Mesenchymal stem cell (in vitro differentiated cells and primary cell): ENCODE results near the gene ZNF358.
A peak's percentile ranks its signal among the peaks of the same experiment; 100 is the strongest.

Experiments
- DNase-seq: peaks from one replicate; pipeline ENCODE4 v3.0.0-alpha.2; 2013
- H2AFZ ChIP-seq: one replicate; pipeline ENCODE4 v1.6.1; 2013; ENCODE audit warnings: low read depth, mild to moderate bottlenecking, control low read depth, inconsistent platforms, low read length, moderate library complexity
- H2AK5ac ChIP-seq: 2 replicates; pipeline ENCODE4 v1.6.1; 2013; ENCODE audit warnings: low read length, moderate library complexity, mild to moderate bottlenecking, inconsistent platforms; ENCODE audit not compliant: severe bottlenecking
- H2BK120ac ChIP-seq: one replicate; pipeline ENCODE4 v1.6.1; 2013; ENCODE audit warnings: low read depth, mild to moderate bottlenecking, inconsistent platforms, low read length, moderate library complexity
- H2BK12ac ChIP-seq, 2 experiments: one replicate each; pipeline ENCODE4 v1.6.1; 2013; ENCODE audit warnings: inconsistent platforms in 2 of 2, low read length in 2 of 2, mild to moderate bottlenecking in 2 of 2, moderate library complexity in 2 of 2, control low read depth in 1 of 2
- H2BK15ac ChIP-seq: one replicate; pipeline ENCODE4 v1.6.1; 2013; ENCODE audit warnings: mild to moderate bottlenecking, low read depth, inconsistent platforms; ENCODE audit not compliant: poor library complexity, severe bottlenecking
- H2BK5ac ChIP-seq: 2 replicates; pipeline ENCODE4 v1.6.1; 2013; ENCODE audit warnings: low read depth, mild to moderate bottlenecking, low read length, control low read depth, inconsistent platforms; ENCODE audit not compliant: poor library complexity, severe bottlenecking
- H3K14ac ChIP-seq, 2 experiments: one replicate each; pipeline ENCODE4 v1.6.1; 2013; ENCODE audit warnings: inconsistent platforms in 2 of 2, low read length in 2 of 2, control low read depth in 1 of 2, mild to moderate bottlenecking in 1 of 2, moderate library complexity in 1 of 2
- H3K18ac ChIP-seq, 2 experiments: one replicate each; pipeline ENCODE4 v1.6.1; 2013; ENCODE audit warnings: inconsistent platforms in 2 of 2, low read length in 2 of 2, control low read depth in 1 of 2, low read depth in 1 of 2, mild to moderate bottlenecking in 1 of 2
- H3K23ac ChIP-seq, 2 experiments: one replicate each; pipeline ENCODE4 v1.6.1; 2013; ENCODE audit warnings: inconsistent platforms in 2 of 2, low read length in 2 of 2, mild to moderate bottlenecking in 2 of 2, moderate library complexity in 2 of 2, control low read depth in 1 of 2
- H3K27ac ChIP-seq: 2 replicates; pipeline ENCODE4 v1.5.1; 2013; ENCODE audit warnings: mild to moderate bottlenecking, moderate library complexity, low read length, control low read depth, inconsistent platforms; ENCODE audit not compliant: poor library complexity, severe bottlenecking
- H3K27me3 ChIP-seq, 2 experiments: 2 replicates each; pipeline versions ENCODE4 v1.6.1 to v1.7.0; 2013; ENCODE audit warnings: low read length in 2 of 2, mild to moderate bottlenecking in 2 of 2, moderate library complexity in 2 of 2, control low read depth in 1 of 2, inconsistent platforms in 1 of 2; ENCODE audit not compliant: control insufficient read depth in 1 of 2, insufficient read depth in 1 of 2
- H3K36me3 ChIP-seq, 2 experiments: 2 replicates each; pipeline versions ENCODE4 v1.6.1 to v1.7.0; 2013; ENCODE audit warnings: low read length in 2 of 2, control low read depth in 1 of 2, inconsistent platforms in 1 of 2, low read depth in 1 of 2, mild to moderate bottlenecking in 1 of 2; ENCODE audit not compliant: insufficient read depth in 2 of 2, control insufficient read depth in 1 of 2
- H3K4ac ChIP-seq, 2 experiments: one replicate each; pipeline ENCODE4 v1.6.1; 2013; ENCODE audit warnings: inconsistent platforms in 2 of 2, low read length in 2 of 2, mild to moderate bottlenecking in 2 of 2, moderate library complexity in 2 of 2, control low read depth in 1 of 2, low read depth in 1 of 2
- H3K4me1 ChIP-seq: 2 replicates; pipeline ENCODE4 v1.6.1; 2013; ENCODE audit warnings: low read depth, low read length, control low read depth; ENCODE audit not compliant: control insufficient read depth, insufficient read depth
- H3K4me2 ChIP-seq: 2 replicates; pipeline ENCODE4 v1.6.1; 2013; ENCODE audit warnings: low read length, mild to moderate bottlenecking, inconsistent platforms; ENCODE audit not compliant: poor library complexity, severe bottlenecking
- H3K4me3 ChIP-seq, 2 experiments: 2 replicates each; pipeline versions ENCODE4 v1.5.1 to v1.7.0; 2013; ENCODE audit warnings: low read length in 2 of 2, mild to moderate bottlenecking in 2 of 2, control low read depth in 1 of 2, low read depth in 1 of 2; ENCODE audit not compliant: insufficient read depth in 1 of 2
- H3K79me1 ChIP-seq: replicated peaks from 2 replicates; pipeline ENCODE4 v1.6.1; 2013; ENCODE audit warnings: mild to moderate bottlenecking, control low read depth, low read length, inconsistent platforms; ENCODE audit not compliant: poor library complexity, severe bottlenecking
- H3K9ac ChIP-seq: 2 replicates; pipeline ENCODE4 v1.7.0; 2013; ENCODE audit warnings: mild to moderate bottlenecking, low read length, moderate library complexity
- H3K9me3 ChIP-seq: 2 replicates; pipeline ENCODE4 v1.7.0; 2013; ENCODE audit warnings: mild to moderate bottlenecking, low read length; ENCODE audit not compliant: control insufficient read depth
- H4K8ac ChIP-seq: one replicate; pipeline ENCODE4 v1.6.1; 2013; ENCODE audit warnings: inconsistent platforms, mild to moderate bottlenecking, low read length, moderate library complexity
- H4K91ac ChIP-seq: one replicate; pipeline ENCODE4 v1.6.1; 2013; ENCODE audit warnings: mild to moderate bottlenecking, low read length, inconsistent platforms
- WGBS: methylation state at CpG from one replicate; pipeline ENCODE4 v1.1.7; 2013; ENCODE audit warnings: mixed read lengths; 5-methylcytosine and 5-hydroxymethylcytosine counted together

The ZNF358 gene

GRCh38 chr19:7519361-7520130 lies 3.6 kb downstream of the ZNF358 start:
- no peak overlapping the region for H3K9ac ChIP-seq
- H3K14ac ChIP-seq: no peak overlapping the region
- H3K27me3 ChIP-seq: no peaks in the 10 kb centered on the region
- H2BK5ac ChIP-seq: no peak overlapping the region
- peaks cover 15 to 26% of the 10 kb centered on the region in 2 experiments for H3K36me3 ChIP-seq
- H2AFZ ChIP-seq: no peak overlapping the region
- no peak overlapping the region for H4K91ac ChIP-seq
- 98% methylated on average over 74 of the region's 74 CpGs for WGBS
- H2BK12ac ChIP-seq: no peak overlapping the region
- H3K4me3 ChIP-seq: peak overlapping the region in 1 of 2 experiments; percentile 5
- H3K18ac ChIP-seq: no peak overlapping the region
- H3K9me3 ChIP-seq: no peaks in the 10 kb centered on the region
- no peak overlapping the region for H3K4ac ChIP-seq
- H2BK120ac ChIP-seq: no peak overlapping the region
- no peak overlapping the region for H2BK15ac ChIP-seq
- H3K23ac ChIP-seq: no peak overlapping the region
- DNase-seq: no peak
- no peak overlapping the region for H2AK5ac ChIP-seq
- H3K27ac ChIP-seq: no peak overlapping the region
- peaks cover 22% of the 10 kb centered on the region for H3K4me1 ChIP-seq
- H3K79me1 ChIP-seq: peaks cover 46% of the 10 kb centered on the region
- H3K4me2 ChIP-seq: no peak overlapping the region
- no peak overlapping the region for H4K8ac ChIP-seq

- Histone ChIP-seq H2BK15ac (peak overlapping the region; percentile 36), H3K9ac (no peak overlapping the region), H2AK5ac (no peak overlapping the region), H3K18ac (no peak overlapping the region), H3K23ac (no peak overlapping the region), H2AFZ (no peak overlapping the region), H4K8ac (peak overlapping the region; percentile 12), H3K4ac (no peak overlapping the region), H3K4me3 (no peak overlapping the region), H4K91ac (peak overlapping the region; percentile 34), H3K27me3 (no peaks in the 10 kb centered on the region), H3K79me1 (peaks cover 46% of the 10 kb centered on the region), H2BK120ac (no peak overlapping the region), H2BK12ac (no peak overlapping the region), H3K27ac (no peak overlapping the region), H3K9me3 (no peaks in the 10 kb centered on the region), H2BK5ac (no peak overlapping the region), H3K4me1 (peaks cover 21% of the 10 kb centered on the region), H3K36me3 (peaks cover 23 to 30% of the 10 kb centered on the region in 2 experiments), H3K4me2 (no peak overlapping the region), H3K14ac (no peak overlapping the region)
- DNase-seq: no peak
- 95% methylated on average over 51 of the region's 51 CpGs for WGBS
Measured at GRCh38 chr19:7520131-7521051, 4.5 kb downstream of the ZNF358 start.

GRCh38 chr19:7521551-7522071 lies 5.7 kb downstream of the ZNF358 start:
- peaks cover 34 to 40% of the 10 kb centered on the region in 2 experiments for H3K36me3 ChIP-seq
- H3K4me2 ChIP-seq: peak overlapping the region; percentile 93
- no peaks in the 10 kb centered on the region for H3K27me3 ChIP-seq
- H2BK5ac ChIP-seq: no peak overlapping the region
- peak overlapping the region; percentile 14 for H4K91ac ChIP-seq
- WGBS: 63% methylated on average over 10 of the region's 10 CpGs
- no peak overlapping the region for H2AFZ ChIP-seq
- no peak overlapping the region for H3K27ac ChIP-seq
- peak overlapping the region; percentile 39 for H4K8ac ChIP-seq
- no peak overlapping the region for H3K23ac ChIP-seq
- no peaks in the 10 kb centered on the region for H3K9me3 ChIP-seq
- peak overlapping the region in 1 of 2 experiments; percentile 12 for H3K18ac ChIP-seq
- H2BK12ac ChIP-seq: peak overlapping the region; percentile 6 to 73
- H2BK15ac ChIP-seq: no peak overlapping the region
- peak overlapping the region in 1 of 2 experiments; percentile 97 for H3K4ac ChIP-seq
- H2BK120ac ChIP-seq: peak overlapping the region; percentile 23
- H3K9ac ChIP-seq: peak overlapping the region; percentile 81
- peak overlapping the region in 1 of 2 experiments; percentile 95 for H3K4me3 ChIP-seq
- no peak for DNase-seq
- no peak overlapping the region for H3K14ac ChIP-seq
- peak overlapping the region; percentile 38 for H2AK5ac ChIP-seq
- peaks cover 45% of the 10 kb centered on the region for H3K79me1 ChIP-seq
- peaks cover 19% of the 10 kb centered on the region for H3K4me1 ChIP-seq
